Esophagus squamous epithelium (tissue), 5 donors: ENCODE data around the gene RCAN1. TPM values are rescaled to one million over a fixed set of nuclear protein-coding genes. Genes with fewer than 3 reads are reported as not detected.

Experiments
- DNase-seq: peaks from one replicate; lab custom pipeline; 2025; lab: John Stamatoyannopoulos, UW
- H3K27ac ChIP-seq, 4 donors: fragments of 200-600 bp; sonication (generic); one replicate each; pipeline ENCODE4 v1.5.1; 2016 to 2019; ENCODE audit warnings: mild to moderate bottlenecking in 1 of 4
- H3K27me3 ChIP-seq, 4 donors: fragments of 200-600 bp; sonication (generic); 1 replicate in 3 of 4; 2 replicates in 1 of 4; pipeline versions ENCODE4 v1.5.1 to v1.6.0; 2017 to 2021; ENCODE audit warnings: antibody characterized with exemption in 1 of 4
- H3K36me3 ChIP-seq, 3 donors: fragments of 200-600 bp; sonication (generic); one replicate each; pipeline ENCODE4 v1.5.1; 2016 to 2019
- H3K4me1 ChIP-seq, 3 donors: fragments of 200-600 bp; sonication (generic); one replicate each; pipeline ENCODE4 v1.5.1; 2017 to 2019
- H3K4me3 ChIP-seq, 4 donors: fragments of 200-600 bp; sonication (generic); 1 replicate in 3 of 4; 2 replicates in 1 of 4; pipeline ENCODE4 v1.5.1; 2016 to 2019; ENCODE audit warnings: mild to moderate bottlenecking in 2 of 4, moderate library complexity in 1 of 4
- H3K9me3 ChIP-seq, 3 donors: fragments of 200-600 bp; sonication (generic); one replicate each; pipeline ENCODE4 v1.5.1; 2016 to 2019
- POLR2A ChIP-seq, 4 donors: fragments of 450-650 bp; IDR thresholded peaks; one replicate each; pipeline ENCODE4 v1.6.1; 2017; ENCODE audit warnings: antibody characterized with exemption in 4 of 4, mild to moderate bottlenecking in 4 of 4, moderate library complexity in 3 of 4
- WGBS, 2 donors: methylation state at CpG; one replicate each; pipeline ENCODE4 v1.1.5; 2018; 5-methylcytosine and 5-hydroxymethylcytosine counted together
- intact Hi-C: fragments of 100-400 bp; cut with DNase I; formaldehyde crosslinking; loops from one replicate; pipeline ENCODE4 v1.15.0; 2022
- total RNA-seq, 4 donors: library from RNA; depleted of rRNA; stranded (reverse); fragments of >200 nt; gene quantifications; one replicate each; pipeline ENCODE4 v1.1.0, GENCODE V29; 2016
- TF ChIP-seq, protein P1 (sequence below), 6 experiments: fragments of 450-650 bp in 4 of 6; fragments of 200-600 bp in 2 of 6; sonication (generic) in 2 of 6; IDR thresholded peaks; one replicate each; pipeline ENCODE4 v1.5.1; 2016 to 2019; ENCODE audit warnings: antibody characterized with exemption in 6 of 6, mild to moderate bottlenecking in 4 of 6, moderate library complexity in 4 of 6
- donor health status: DM: yes; HTN: yes; CAD: no.

RCAN1 gene
- total RNA-seq, 4 donors from 2014 or later = 12.4 to 21.0 (median 17.0) TPM

DNA sequence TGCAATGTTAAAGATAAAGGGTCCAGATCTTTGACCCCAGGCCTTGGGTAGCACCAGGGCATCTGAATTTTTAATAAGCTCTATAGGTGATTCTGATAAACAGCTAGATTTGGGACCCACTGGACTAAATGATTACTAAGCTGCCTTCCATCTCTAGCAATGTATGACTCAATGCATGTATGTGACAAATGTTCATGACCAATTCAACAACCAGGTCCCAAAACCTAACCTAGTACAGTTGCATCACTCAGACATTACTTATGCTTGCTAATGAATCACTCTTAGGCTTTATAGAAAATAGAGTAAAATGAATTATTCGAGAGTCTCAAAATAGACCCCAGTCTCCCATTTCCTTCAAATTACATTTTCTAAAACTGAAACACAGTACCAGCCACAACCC, 35.5 kb downstream of the RCAN1 start:
- no peak for TF ChIP-seq POLR2A (IDR thresholded peaks at IDR 0.05)
- TF ChIP-seq, protein P1, sequence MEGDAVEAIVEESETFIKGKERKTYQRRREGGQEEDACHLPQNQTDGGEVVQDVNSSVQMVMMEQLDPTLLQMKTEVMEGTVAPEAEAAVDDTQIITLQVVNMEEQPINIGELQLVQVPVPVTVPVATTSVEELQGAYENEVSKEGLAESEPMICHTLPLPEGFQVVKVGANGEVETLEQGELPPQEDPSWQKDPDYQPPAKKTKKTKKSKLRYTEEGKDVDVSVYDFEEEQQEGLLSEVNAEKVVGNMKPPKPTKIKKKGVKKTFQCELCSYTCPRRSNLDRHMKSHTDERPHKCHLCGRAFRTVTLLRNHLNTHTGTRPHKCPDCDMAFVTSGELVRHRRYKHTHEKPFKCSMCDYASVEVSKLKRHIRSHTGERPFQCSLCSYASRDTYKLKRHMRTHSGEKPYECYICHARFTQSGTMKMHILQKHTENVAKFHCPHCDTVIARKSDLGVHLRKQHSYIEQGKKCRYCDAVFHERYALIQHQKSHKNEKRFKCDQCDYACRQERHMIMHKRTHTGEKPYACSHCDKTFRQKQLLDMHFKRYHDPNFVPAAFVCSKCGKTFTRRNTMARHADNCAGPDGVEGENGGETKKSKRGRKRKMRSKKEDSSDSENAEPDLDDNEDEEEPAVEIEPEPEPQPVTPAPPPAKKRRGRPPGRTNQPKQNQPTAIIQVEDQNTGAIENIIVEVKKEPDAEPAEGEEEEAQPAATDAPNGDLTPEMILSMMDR (IDR thresholded peaks at IDR 0.05) = no peak
- intact Hi-C loops = no loop called here

DNA sequence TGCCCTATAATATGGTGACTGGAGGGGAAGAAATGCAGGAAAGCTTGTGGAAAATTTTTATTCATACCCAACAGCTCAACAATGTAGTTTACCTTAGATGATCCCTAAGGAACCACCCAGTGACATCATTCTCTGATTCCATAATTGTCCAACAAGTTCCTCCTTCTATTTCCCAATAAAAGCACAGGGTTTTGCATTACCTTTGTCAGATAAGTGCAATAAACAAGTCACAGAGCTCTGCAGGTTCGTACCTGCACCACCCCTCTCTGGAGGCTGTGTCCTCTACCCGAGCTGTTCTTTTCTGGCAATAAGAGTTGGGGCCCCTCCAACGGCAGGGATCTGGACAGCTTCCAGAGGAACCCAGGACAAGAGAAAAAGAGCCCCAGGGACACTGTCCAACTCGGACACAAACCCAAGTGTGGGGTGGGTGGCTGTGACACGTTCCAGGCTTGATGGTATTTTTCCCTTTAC, 38.8 kb downstream of the RCAN1 start:
- TF ChIP-seq POLR2A (IDR thresholded peaks at IDR 0.05) = no peak
- TF ChIP-seq, protein P1 (IDR thresholded peaks at IDR 0.05) = no peak
- no peak overlapping the region for H3K4me3 ChIP-seq
- H3K27ac ChIP-seq = peak overlapping the region in 3 of 4 donors; percentile 20 to 35 (median 32)
- intact Hi-C loops = no loop called here
- no peaks in the 10 kb centered on the region for H3K27me3 ChIP-seq
- H3K9me3 ChIP-seq = no peaks in the 10 kb centered on the region
- peaks cover 11 to 43% (median 28%) of the 10 kb centered on the region in 3 donors for H3K4me1 ChIP-seq
- no peaks in the 10 kb centered on the region for H3K36me3 ChIP-seq
- 37 to 39% methylated on average over 3 to 4 of the region's 5 CpGs for WGBS, 2 donors
- DNase-seq = no peak

More for the DNA sequence above, 35.5 kb downstream of the RCAN1 start:
- H3K27me3 ChIP-seq = no peaks in the 10 kb centered on the region
- no peaks in the 10 kb centered on the region for H3K36me3 ChIP-seq
- no peaks in the 10 kb centered on the region for H3K9me3 ChIP-seq
- H3K4me1 ChIP-seq = peaks cover 11 to 66% (median 42%) of the 10 kb centered on the region in 3 donors
- no peak for DNase-seq
- no peak overlapping the region for H3K4me3 ChIP-seq
- peak overlapping the region; percentile 64 to 79 (median 74) for H3K27ac ChIP-seq
- WGBS, 2 donors = 67 to 80% methylated on average over 1 of the region's 1 CpG

DNA sequence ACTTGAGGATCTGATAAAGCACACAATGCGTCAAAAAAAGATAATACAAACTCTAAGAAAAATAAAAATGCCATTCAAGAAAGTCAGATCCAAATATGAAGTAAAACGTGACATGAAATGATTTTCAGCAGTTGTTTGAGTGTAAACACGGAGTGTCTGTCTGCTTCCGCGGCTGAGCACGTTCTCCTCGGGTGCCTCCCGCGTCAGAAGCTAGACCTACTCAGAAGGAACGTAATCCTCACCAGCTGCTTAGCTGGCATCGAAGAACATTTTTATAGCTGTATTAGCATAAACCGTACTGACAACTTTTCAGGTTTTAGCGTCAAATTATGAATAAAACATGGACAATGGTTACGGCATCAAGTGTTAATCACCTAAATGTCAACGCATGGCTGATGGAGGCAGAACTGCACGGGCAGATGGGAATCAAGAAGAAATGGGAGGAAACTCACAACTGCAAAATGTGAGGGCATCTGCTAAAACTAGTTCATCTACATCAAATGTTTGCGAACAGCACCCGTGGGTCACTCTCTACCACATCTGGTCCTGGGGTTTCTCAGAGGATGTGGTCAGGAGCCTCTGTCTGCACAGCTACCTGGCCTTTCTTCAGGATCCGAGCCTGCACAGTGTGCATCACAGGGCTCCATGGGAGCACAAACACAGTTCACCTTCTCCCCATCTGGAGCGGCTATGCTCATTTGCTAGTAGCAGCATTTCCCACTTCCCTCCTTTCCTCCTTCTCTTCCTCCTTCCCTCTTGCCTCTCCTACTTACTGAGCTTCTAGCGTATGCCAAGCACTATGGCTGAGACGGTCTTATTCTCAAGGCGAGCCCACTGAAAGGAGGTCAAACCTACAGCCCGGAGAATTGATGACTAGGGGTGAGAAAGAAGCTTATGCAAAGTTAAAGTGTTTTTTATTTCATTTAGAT, 40.0 kb downstream of the RCAN1 start:
- no peaks in the 10 kb centered on the region for H3K9me3 ChIP-seq
- intact Hi-C loops = no loop called here
- peaks cover 3 to 31% (median 17%) of the 10 kb centered on the region in 3 donors for H3K4me1 ChIP-seq
- H3K27ac ChIP-seq = no peak overlapping the region
- no peak for TF ChIP-seq POLR2A (IDR thresholded peaks at IDR 0.05)
- TF ChIP-seq, protein P1 (IDR thresholded peaks at IDR 0.05) = no peak
- no peaks in the 10 kb centered on the region for H3K27me3 ChIP-seq
- no peak for DNase-seq
- 82 to 83% methylated on average over 24 of the region's 24 CpGs for WGBS, 2 donors
- no peak overlapping the region for H3K4me3 ChIP-seq
- no peaks in the 10 kb centered on the region for H3K36me3 ChIP-seq

DNA sequence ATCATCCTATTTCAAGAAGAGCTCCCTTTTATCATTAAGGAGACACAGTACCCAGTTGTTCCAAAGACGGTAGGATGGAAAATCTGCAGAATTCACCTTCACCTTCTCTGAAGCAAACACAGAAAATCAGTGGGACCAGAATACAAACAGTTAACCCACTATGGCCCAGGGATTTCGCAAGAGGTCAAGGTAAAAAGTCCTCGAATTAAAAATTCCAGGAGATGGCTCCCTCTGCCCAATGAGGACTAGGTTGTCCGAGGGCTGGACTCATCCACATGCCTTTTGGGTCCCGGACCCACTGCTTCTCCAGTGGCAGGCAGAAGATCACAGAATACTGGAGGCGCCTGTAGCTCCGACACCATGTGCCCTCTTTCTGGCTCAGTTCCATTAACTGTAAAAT, 42.9 kb downstream of the RCAN1 start:
- H3K27ac ChIP-seq = no peak overlapping the region
- H3K27me3 ChIP-seq = no peaks in the 10 kb centered on the region
- H3K36me3 ChIP-seq = no peaks in the 10 kb centered on the region
- TF ChIP-seq, protein P1 (IDR thresholded peaks at IDR 0.05) = no peak
- TF ChIP-seq POLR2A (IDR thresholded peaks at IDR 0.05) = no peak
- no peaks in the 10 kb centered on the region for H3K9me3 ChIP-seq
- 80 to 90% methylated on average over 4 to 7 of the region's 7 CpGs for WGBS, 2 donors
- no peak for DNase-seq
- H3K4me3 ChIP-seq = no peak overlapping the region
- H3K4me1 ChIP-seq = peaks cover 0 to 23% (median 14%) of the 10 kb centered on the region in 3 donors
- intact Hi-C loops = no loop called here

DNA sequence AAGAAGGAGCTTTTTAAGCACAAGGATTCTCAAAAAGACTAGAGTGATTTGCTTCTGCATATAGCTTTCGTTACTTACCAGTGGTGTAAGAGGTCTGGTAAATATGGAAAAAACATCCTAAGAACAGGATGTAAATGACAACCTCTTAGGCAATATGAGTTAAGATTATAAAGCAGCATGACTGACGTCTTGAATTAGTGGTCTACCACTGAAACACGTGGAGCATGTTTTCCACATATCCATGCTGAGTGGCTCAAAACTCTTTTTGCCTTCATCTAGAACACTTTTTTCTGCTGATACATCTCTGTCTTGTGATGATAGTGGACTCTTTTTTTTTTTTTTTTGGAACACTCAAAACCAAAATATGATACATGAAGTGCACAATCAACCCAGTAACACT, 44.6 kb downstream of the RCAN1 start:
- TF ChIP-seq, protein P1 (IDR thresholded peaks at IDR 0.05) = no peak
- TF ChIP-seq POLR2A (IDR thresholded peaks at IDR 0.05) = no peak
- H3K36me3 ChIP-seq = no peaks in the 10 kb centered on the region
- no peak overlapping the region for H3K27ac ChIP-seq
- no peaks in the 10 kb centered on the region for H3K27me3 ChIP-seq
- H3K9me3 ChIP-seq = no peaks in the 10 kb centered on the region
- H3K4me1 ChIP-seq = peaks cover 0 to 6% (median 0%) of the 10 kb centered on the region in 3 donors
- WGBS, 2 donors = 67 to 81% methylated on average over 3 of the region's 3 CpGs
- intact Hi-C loops = no loop called here
- DNase-seq = no peak
- H3K4me3 ChIP-seq = no peak overlapping the region
